ENCODE measurements around the gene DDX1. TPM values are rescaled to one million over a fixed set of nuclear protein-coding genes. Genes with fewer than 3 reads are reported as not detected.

The DDX1 gene
- total RNA-seq, 4 donors from 2014 or later = 48.7 to 60.0 (median 55.1) TPM

DNA sequence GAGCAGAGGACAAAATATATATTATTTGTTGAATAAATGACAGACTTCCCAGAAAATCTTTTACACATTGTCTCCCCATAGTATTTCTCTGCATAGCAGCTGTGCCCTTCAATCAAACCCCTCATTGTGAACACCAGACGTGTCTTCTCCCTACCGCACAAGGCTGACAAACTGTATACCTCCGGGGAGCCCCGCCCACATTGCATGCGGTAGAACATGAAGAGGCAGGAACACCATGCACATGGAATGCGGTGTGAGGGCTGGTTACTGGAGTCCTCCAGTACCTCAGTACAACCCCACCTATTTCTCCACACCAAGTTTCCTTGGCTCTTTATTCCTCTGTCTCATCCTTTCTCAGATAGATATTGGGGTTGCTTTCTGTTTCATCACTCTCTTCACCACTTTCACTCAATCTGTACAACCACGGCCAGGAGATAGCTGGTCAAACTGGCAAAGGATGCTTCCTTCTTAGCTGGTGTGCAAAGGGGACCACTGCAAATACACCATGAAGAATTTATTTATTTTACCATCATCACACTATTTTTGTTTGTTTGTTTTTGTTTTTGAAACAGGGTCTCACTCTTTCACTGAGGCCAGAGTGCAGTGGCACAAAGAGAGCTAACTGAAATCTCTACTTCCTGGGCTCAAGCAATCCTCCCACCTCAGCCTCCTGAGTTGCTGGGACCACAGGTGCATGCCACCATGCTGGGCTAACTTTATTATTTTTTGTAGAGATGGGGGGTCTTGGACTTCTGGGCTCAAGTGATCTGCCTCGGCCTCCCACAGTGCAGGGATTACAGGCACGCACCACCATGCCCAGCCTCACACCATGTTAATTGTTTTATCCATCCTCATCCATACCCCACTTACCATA is 28.2 kb upstream of the DDX1 start:
- DNase-seq (ENCODE audit: low spot score) (no peak), ATAC-seq (ENCODE audit: low FRiP score) (no peak)
- TF ChIP-seq, protein P1, sequence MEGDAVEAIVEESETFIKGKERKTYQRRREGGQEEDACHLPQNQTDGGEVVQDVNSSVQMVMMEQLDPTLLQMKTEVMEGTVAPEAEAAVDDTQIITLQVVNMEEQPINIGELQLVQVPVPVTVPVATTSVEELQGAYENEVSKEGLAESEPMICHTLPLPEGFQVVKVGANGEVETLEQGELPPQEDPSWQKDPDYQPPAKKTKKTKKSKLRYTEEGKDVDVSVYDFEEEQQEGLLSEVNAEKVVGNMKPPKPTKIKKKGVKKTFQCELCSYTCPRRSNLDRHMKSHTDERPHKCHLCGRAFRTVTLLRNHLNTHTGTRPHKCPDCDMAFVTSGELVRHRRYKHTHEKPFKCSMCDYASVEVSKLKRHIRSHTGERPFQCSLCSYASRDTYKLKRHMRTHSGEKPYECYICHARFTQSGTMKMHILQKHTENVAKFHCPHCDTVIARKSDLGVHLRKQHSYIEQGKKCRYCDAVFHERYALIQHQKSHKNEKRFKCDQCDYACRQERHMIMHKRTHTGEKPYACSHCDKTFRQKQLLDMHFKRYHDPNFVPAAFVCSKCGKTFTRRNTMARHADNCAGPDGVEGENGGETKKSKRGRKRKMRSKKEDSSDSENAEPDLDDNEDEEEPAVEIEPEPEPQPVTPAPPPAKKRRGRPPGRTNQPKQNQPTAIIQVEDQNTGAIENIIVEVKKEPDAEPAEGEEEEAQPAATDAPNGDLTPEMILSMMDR (IDR thresholded peaks at IDR 0.05) = no peak

DNA sequence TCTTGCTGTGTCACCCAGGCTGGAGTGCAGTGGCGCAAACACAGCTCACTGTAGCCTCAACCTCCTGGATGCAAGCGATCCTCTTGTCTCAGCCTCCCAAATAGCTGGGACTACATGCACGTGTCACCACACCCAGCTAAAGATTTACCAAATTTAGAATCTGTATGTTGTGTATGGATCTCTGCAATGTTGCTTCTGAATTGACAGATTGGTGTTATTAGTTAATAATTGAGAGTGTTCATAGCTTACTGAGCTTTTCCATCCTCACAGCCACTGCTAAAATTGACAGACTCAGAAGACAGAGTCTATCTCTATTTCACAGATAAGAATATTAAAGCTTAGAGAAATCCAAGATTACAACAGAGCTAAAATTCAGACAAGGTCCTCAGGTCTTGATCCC is 26.3 kb upstream of the DDX1 start:
- DNase-seq (ENCODE audit: low spot score) (no peak), ATAC-seq (ENCODE audit: low FRiP score) (no peak)
- TF ChIP-seq, protein P1 (IDR thresholded peaks at IDR 0.05) = no peak

- DNase-seq (ENCODE audit: low spot score) (no peak), ATAC-seq (ENCODE audit: low FRiP score) (no peak)
- TF ChIP-seq, protein P1 (IDR thresholded peaks at IDR 0.05) = no peak
Observed at GRCh38 chr2:15565994-15566671, 25.5 kb upstream of the DDX1 start.

DNA sequence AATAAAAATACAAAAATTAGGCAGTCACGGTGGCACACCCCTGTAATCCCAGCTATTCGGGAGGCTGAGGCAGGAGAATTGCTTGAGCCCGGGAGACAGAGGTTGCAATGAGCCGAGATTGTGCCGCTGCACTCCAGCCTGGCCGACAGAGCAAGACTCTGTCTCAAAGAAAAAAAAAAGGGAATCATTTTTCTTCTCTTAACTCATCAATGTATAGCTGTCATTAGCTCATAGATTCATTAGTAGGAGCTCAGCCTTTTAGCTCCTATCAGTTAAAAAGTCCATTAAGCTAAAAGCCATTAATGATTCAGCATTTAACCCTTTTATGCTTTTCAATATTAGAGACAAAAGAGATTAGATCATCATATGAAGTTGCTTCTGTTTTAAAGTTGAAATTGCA is 24.8 kb upstream of the DDX1 start:
- TF ChIP-seq, protein P1 (IDR thresholded peaks at IDR 0.05) = no peak
- no peak for ATAC-seq (ENCODE audit: low FRiP score)
- no peak for DNase-seq (ENCODE audit: low spot score)

DNA sequence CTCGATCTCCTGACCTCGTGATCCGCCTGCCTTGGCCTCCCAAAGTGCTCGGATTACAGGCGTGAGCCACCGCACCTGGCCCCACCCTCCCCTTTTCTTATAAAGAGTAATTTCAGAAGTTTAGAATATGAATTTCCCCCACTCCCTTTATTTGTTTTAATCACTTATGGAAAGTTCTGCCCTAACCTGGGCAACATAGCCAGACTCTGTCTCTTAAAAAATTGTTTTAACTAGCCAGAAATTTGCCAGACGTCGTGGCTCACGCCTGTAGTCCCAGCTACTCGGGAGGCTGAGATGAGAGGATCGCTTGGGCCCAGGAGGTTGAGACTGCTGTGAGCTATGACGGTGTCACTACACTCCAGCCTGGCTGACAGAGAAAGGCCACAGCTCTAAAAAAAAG is 22.8 kb upstream of the DDX1 start:
- DNase-seq (ENCODE audit: low spot score) (no peak), ATAC-seq (ENCODE audit: low FRiP score) (no peak)
- TF ChIP-seq, protein P1 (IDR thresholded peaks at IDR 0.05) = no peak

DNA sequence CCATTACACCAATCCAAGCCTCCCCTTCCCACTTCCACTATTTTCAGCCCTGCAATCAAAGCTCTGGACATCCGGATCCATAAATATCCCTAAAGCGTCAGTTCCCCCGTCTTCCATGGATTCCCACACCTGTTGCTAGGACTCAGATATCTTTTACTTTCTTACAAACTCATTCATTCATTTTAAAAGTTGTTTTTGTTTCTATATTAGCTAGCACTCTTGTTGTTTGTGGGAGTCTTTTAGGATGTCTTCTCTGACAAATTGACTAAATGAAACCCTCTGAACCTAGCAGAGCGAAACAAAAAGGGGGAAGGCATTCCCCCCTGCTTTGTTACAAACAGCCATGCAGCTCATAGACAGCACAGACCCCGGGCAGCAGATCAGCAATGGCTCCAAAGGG is 21.6 kb upstream of the DDX1 start:
- DNase-seq (ENCODE audit: low spot score) (no peak), ATAC-seq (ENCODE audit: low FRiP score) (no peak)
- TF ChIP-seq, protein P1 (IDR thresholded peaks at IDR 0.05) = no peak

All from omental fat pad (tissue), 4 donors.